H9 (cell line): ENCODE results near the gene GABRB1. TPM values are rescaled to one million over a fixed set of nuclear protein-coding genes. Genes with fewer than 3 reads are reported as not detected.

ENCODE experiments used
- DNase-seq: peaks from one replicate; pipeline ENCODE4 v3.0.0-alpha.2; 2017
- H2AFZ ChIP-seq: one replicate; pipeline ENCODE4 v1.6.1; 2013; ENCODE audit warnings: mild to moderate bottlenecking, low read length, control low read depth, moderate library complexity
- H2AK5ac ChIP-seq: 2 replicates; pipeline ENCODE4 v1.6.1; 2013; ENCODE audit warnings: low read length, control low read depth, mixed read lengths; ENCODE audit not compliant: insufficient read length
- H2BK120ac ChIP-seq: one replicate; pipeline ENCODE4 v1.6.1; 2013; ENCODE audit warnings: low read depth, mild to moderate bottlenecking, low read length, control low read depth, inconsistent platforms; ENCODE audit not compliant: poor library complexity, severe bottlenecking
- H2BK12ac ChIP-seq: 2 replicates; pipeline ENCODE4 v1.6.1; 2013; ENCODE audit warnings: low read length, control low read depth, mixed read lengths, low read depth; ENCODE audit not compliant: insufficient read length
- H2BK15ac ChIP-seq: 2 replicates; pipeline ENCODE4 v1.6.1; 2013; ENCODE audit warnings: low read depth, low read length, control low read depth
- H2BK20ac ChIP-seq: one replicate; pipeline ENCODE4 v1.6.1; 2013; ENCODE audit warnings: low read depth, mild to moderate bottlenecking, low read length, control low read depth, inconsistent platforms; ENCODE audit not compliant: poor library complexity, severe bottlenecking
- H2BK5ac ChIP-seq: 2 replicates; pipeline ENCODE4 v1.6.1; 2013; ENCODE audit warnings: low read length, control low read depth, mixed read lengths; ENCODE audit not compliant: insufficient read length
- H3K14ac ChIP-seq: 2 replicates; pipeline ENCODE4 v1.6.1; 2013; ENCODE audit warnings: low read length, control low read depth; ENCODE audit not compliant: insufficient read depth
- H3K18ac ChIP-seq: 2 replicates; pipeline ENCODE4 v1.6.1; 2013; ENCODE audit warnings: low read depth, mild to moderate bottlenecking, mixed read lengths, low read length, control low read depth; ENCODE audit not compliant: insufficient read length
- H3K23ac ChIP-seq: 2 replicates; pipeline ENCODE4 v1.6.1; 2013; ENCODE audit warnings: low read length, control low read depth, mixed read lengths, low read depth; ENCODE audit not compliant: insufficient read length
- H3K23me2 ChIP-seq: 2 replicates; pipeline ENCODE4 v1.6.1; 2013; ENCODE audit warnings: low read depth, mild to moderate bottlenecking, mixed read lengths, low read length, control low read depth; ENCODE audit not compliant: insufficient read length, poor library complexity, severe bottlenecking
- H3K27ac ChIP-seq: 2 replicates; pipeline ENCODE4 v1.5.1; 2013; ENCODE audit warnings: low read length, control low read depth, mixed read lengths, low read depth; ENCODE audit not compliant: insufficient read length
- H3K27me3 ChIP-seq: 2 replicates; pipeline ENCODE4 v1.6.1; 2013; ENCODE audit warnings: low read length, control low read depth, inconsistent platforms; ENCODE audit not compliant: insufficient read depth
- H3K4ac ChIP-seq: 2 replicates; pipeline ENCODE4 v1.6.1; 2013; ENCODE audit warnings: low read depth, mild to moderate bottlenecking, control low read depth, inconsistent platforms, low read length, moderate library complexity
- H3K4me1 ChIP-seq: 2 replicates; pipeline ENCODE4 v1.6.1; 2013; ENCODE audit warnings: low read length, control low read depth, inconsistent platforms; ENCODE audit not compliant: insufficient read depth
- H3K4me2 ChIP-seq: 2 replicates; pipeline ENCODE4 v1.6.1; 2013; ENCODE audit warnings: low read length, control low read depth, mixed read lengths; ENCODE audit not compliant: insufficient read length, insufficient read depth
- H3K56ac ChIP-seq: 2 replicates; pipeline ENCODE4 v1.6.1; 2013; ENCODE audit warnings: low read depth, mild to moderate bottlenecking, mixed read lengths, low read length, control low read depth; ENCODE audit not compliant: insufficient read length
- H3K79me1 ChIP-seq: 2 replicates; pipeline ENCODE4 v1.6.1; 2013; ENCODE audit warnings: low read depth, mild to moderate bottlenecking, moderate library complexity, low read length, control low read depth, inconsistent platforms; ENCODE audit not compliant: insufficient read depth, poor library complexity, severe bottlenecking
- H3K79me2 ChIP-seq: 2 replicates; pipeline ENCODE4 v1.6.1; 2013; ENCODE audit warnings: low read length, control low read depth, inconsistent platforms; ENCODE audit not compliant: insufficient read depth
- H3K9ac ChIP-seq: 2 replicates; pipeline ENCODE4 v1.6.1; 2013; ENCODE audit warnings: low read length, control low read depth, mixed read lengths; ENCODE audit not compliant: insufficient read length; ENCODE audit errors: extremely low read depth
- H3K9me3 ChIP-seq: one replicate; pipeline ENCODE4 v1.6.1; 2013; ENCODE audit warnings: low read depth, low read length, inconsistent platforms; ENCODE audit not compliant: control insufficient read depth
- H3T11ph ChIP-seq: one replicate; pipeline ENCODE4 v1.6.1; 2013; ENCODE audit warnings: mild to moderate bottlenecking, low read length, control low read depth, inconsistent platforms
- H4K20me1 ChIP-seq: one replicate; pipeline ENCODE4 v1.6.1; 2013; ENCODE audit not compliant: control insufficient read depth, insufficient read length, insufficient read depth
- H4K5ac ChIP-seq: 2 replicates; pipeline ENCODE4 v1.6.1; 2013; ENCODE audit warnings: low read depth, mild to moderate bottlenecking, mixed read lengths, low read length, control low read depth; ENCODE audit not compliant: insufficient read length
- H4K8ac ChIP-seq: replicated peaks from 2 replicates; pipeline ENCODE4 v1.6.1; 2013; ENCODE audit warnings: low read length, control low read depth, mixed read lengths, low read depth; ENCODE audit not compliant: insufficient read length
- H4K91ac ChIP-seq: 2 replicates; pipeline ENCODE4 v1.6.1; 2013; ENCODE audit warnings: low read depth, mild to moderate bottlenecking, moderate library complexity, mixed read lengths, low read length, control low read depth; ENCODE audit not compliant: insufficient read length
- H3K27ac Mint-ChIP-seq, 3 experiments: 2 replicates in 2 of 3; 3 replicates in 1 of 3; pipeline ENCODE4 v1.8.0; 2020 to 2021; ENCODE audit warnings: mixed read lengths in 3 of 3, mild to moderate bottlenecking in 1 of 3, moderate library complexity in 1 of 3
- H3K27me3 Mint-ChIP-seq: 2 replicates; pipeline ENCODE4 v1.8.0; 2021; ENCODE audit warnings: low read depth, mild to moderate bottlenecking, moderate library complexity, mixed read lengths
- H3K36me3 Mint-ChIP-seq, 3 experiments: 2 replicates in 2 of 3; 3 replicates in 1 of 3; pipeline ENCODE4 v1.8.0; 2020 to 2021; ENCODE audit warnings: low read depth in 3 of 3, mixed read lengths in 3 of 3; ENCODE audit not compliant: insufficient read depth in 1 of 3
- H3K4me1 Mint-ChIP-seq, 2 experiments: 2 replicates each; pipeline ENCODE4 v1.8.0; 2020; ENCODE audit warnings: mixed read lengths in 2 of 2
- H3K4me3 Mint-ChIP-seq, 2 experiments: 2 replicates in 1 of 2; 3 replicates in 1 of 2; pipeline ENCODE4 v1.8.0; 2020 to 2021; ENCODE audit warnings: mild to moderate bottlenecking in 2 of 2, mixed read lengths in 2 of 2, moderate library complexity in 1 of 2
- H3K9me3 Mint-ChIP-seq, 2 experiments: 2 replicates in 1 of 2; 3 replicates in 1 of 2; pipeline ENCODE4 v1.8.0; 2020; ENCODE audit warnings: mild to moderate bottlenecking in 2 of 2, mixed read lengths in 2 of 2, moderate library complexity in 1 of 2
- WGBS: extraction: QIAGEN DNeasy Blood & Tissue Kit; methylation state at CpG from one replicate; pipeline ENCODE4 v1.1.7; 2013; ENCODE audit warnings: missing lambda C conversion rate, low lambda C conversion rate, mixed read lengths; ENCODE audit not compliant: insufficient read length; ENCODE audit errors: extremely low coverage; 5-methylcytosine and 5-hydroxymethylcytosine counted together
- total RNA-seq: library from RNA; stranded (reverse); gene quantifications from 2 replicates; pipeline ENCODE4 v1.2.1, GENCODE V29; 2021
- TF ChIP-seq, protein P1 (sequence below): fragments of 200-600 bp; sonication (generic); conservative IDR thresholded peaks from 3 replicates; pipeline ENCODE4 v1.8.0; 2021; ENCODE audit warnings: antibody characterized with exemption, mild to moderate bottlenecking

The GABRB1 gene
- total RNA-seq, 1 experiment from 2014 or later = 0.39 TPM

DNA sequence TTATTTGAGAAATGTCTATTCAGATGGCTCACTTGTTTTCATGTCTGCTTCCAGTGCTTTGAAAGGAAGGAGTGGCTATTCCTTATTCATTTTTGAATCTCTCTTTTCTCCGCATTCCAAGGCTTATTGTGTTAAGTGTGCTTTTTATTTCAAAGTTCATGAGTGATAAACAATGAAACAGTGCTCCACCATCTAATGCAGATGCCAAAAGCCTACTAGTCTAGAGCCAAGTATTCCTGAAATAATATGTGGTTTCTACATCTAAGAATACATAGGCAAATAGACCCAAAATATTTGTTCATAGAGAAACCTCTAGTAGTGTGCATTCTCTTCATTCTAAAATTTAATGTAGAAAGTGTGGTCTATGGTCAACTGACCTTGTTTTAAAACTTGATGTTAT, 187.3 kb downstream of the GABRB1 start:
- no peak overlapping the region for H2BK20ac ChIP-seq
- H3K23ac ChIP-seq = no peak overlapping the region
- Mint-ChIP-seq H3K27me3 (peaks cover 8% of the 10 kb centered on the region), H3K4me3 (no peak overlapping the region), H3K27ac (no peak overlapping the region), H3K9me3 (no peaks in the 10 kb centered on the region), H3K4me1 (no peaks in the 10 kb centered on the region), H3K36me3 (no peaks in the 10 kb centered on the region)
- no peak overlapping the region for H2BK15ac ChIP-seq
- H2AK5ac ChIP-seq = no peak overlapping the region
- no peak overlapping the region for H2BK12ac ChIP-seq
- no peaks in the 10 kb centered on the region for H3K79me2 ChIP-seq
- no peak overlapping the region for H3K18ac ChIP-seq
- no peak overlapping the region for H3K4me2 ChIP-seq
- no peak overlapping the region for H2BK120ac ChIP-seq
- no peaks in the 10 kb centered on the region for H3K4me1 ChIP-seq
- H4K5ac ChIP-seq = no peak overlapping the region
- H2AFZ ChIP-seq = no peak overlapping the region
- TF ChIP-seq, protein P1, sequence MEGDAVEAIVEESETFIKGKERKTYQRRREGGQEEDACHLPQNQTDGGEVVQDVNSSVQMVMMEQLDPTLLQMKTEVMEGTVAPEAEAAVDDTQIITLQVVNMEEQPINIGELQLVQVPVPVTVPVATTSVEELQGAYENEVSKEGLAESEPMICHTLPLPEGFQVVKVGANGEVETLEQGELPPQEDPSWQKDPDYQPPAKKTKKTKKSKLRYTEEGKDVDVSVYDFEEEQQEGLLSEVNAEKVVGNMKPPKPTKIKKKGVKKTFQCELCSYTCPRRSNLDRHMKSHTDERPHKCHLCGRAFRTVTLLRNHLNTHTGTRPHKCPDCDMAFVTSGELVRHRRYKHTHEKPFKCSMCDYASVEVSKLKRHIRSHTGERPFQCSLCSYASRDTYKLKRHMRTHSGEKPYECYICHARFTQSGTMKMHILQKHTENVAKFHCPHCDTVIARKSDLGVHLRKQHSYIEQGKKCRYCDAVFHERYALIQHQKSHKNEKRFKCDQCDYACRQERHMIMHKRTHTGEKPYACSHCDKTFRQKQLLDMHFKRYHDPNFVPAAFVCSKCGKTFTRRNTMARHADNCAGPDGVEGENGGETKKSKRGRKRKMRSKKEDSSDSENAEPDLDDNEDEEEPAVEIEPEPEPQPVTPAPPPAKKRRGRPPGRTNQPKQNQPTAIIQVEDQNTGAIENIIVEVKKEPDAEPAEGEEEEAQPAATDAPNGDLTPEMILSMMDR = no peak
- H3K9me3 ChIP-seq = no peaks in the 10 kb centered on the region
- H4K8ac ChIP-seq = no peak overlapping the region
- no CpG with 5 or more reads among the region's 1 CpG for WGBS
- no peaks in the 10 kb centered on the region for H3K23me2 ChIP-seq
- no peak overlapping the region for H4K91ac ChIP-seq
- no peak overlapping the region for H3K14ac ChIP-seq
- H3K79me1 ChIP-seq = no peaks in the 10 kb centered on the region
- no peak overlapping the region for H3K56ac ChIP-seq
- H3K4ac ChIP-seq = no peak overlapping the region
- no peak overlapping the region for H2BK5ac ChIP-seq
- H3K27ac ChIP-seq = no peak overlapping the region
- H3K27me3 ChIP-seq = no peaks in the 10 kb centered on the region
- no peaks in the 10 kb centered on the region for H4K20me1 ChIP-seq
- no peak overlapping the region for H3T11ph ChIP-seq
- DNase-seq = no peak
- no peak overlapping the region for H3K9ac ChIP-seq
